HepG2 (cell line): ENCODE measurements around the gene ZNF217. TPM values are rescaled to one million over a fixed set of nuclear protein-coding genes. Genes with fewer than 3 reads are reported as not detected.

ENCODE experiments used
- ARID3A ChIP-seq: IDR thresholded peaks from 2 replicates; pipeline ENCODE4 v1.6.1; 2012; ENCODE audit warnings: low read depth, low read length, improper control_type of control experiment
- BCL6 ChIP-seq: IDR thresholded peaks from 2 replicates; pipeline ENCODE4 v1.6.1; 2016; ENCODE audit warnings: missing genetic modification reagents, missing compliant biosample characterization
- DRAP1 ChIP-seq: IDR thresholded peaks from 2 replicates; pipeline ENCODE4 v1.6.1; 2016; ENCODE audit warnings: missing genetic modification reagents, missing compliant biosample characterization
- FOXK2 ChIP-seq: fragments of 450-650 bp; IDR thresholded peaks from 2 replicates; pipeline ENCODE4 v1.6.1; 2016
- GATAD2A ChIP-seq: IDR thresholded peaks from 2 replicates; pipeline ENCODE4 v1.6.1; 2016
- HDAC1 ChIP-seq: sonication (generic); formaldehyde crosslinking; IDR thresholded peaks from 2 replicates; pipeline ENCODE4 v1.5.1; 2020; ENCODE audit warnings: mild to moderate bottlenecking, missing genetic modification reagents
- HMG20A ChIP-seq: IDR thresholded peaks from 2 replicates; pipeline ENCODE4 v1.6.1; 2016; ENCODE audit warnings: borderline replicate concordance
- PATZ1 ChIP-seq: sonication (generic); formaldehyde crosslinking; IDR thresholded peaks from 2 replicates; pipeline ENCODE4 v1.4.0; 2020; ENCODE audit warnings: missing genetic modification reagents
- PAXIP1 ChIP-seq: sonication (generic); formaldehyde crosslinking; conservative IDR thresholded peaks from 2 replicates; pipeline ENCODE4 v1.4.0; 2020; ENCODE audit warnings: mild to moderate bottlenecking, missing genetic modification reagents, moderate library complexity
- POGZ ChIP-seq: sonication (generic); formaldehyde crosslinking; IDR thresholded peaks from 2 replicates; pipeline ENCODE4 v1.4.0; 2020; ENCODE audit warnings: mild to moderate bottlenecking, missing genetic modification reagents
- POLR2AphosphoS5 ChIP-seq: IDR thresholded peaks from 2 replicates; pipeline ENCODE4 v1.6.1; 2012; ENCODE audit warnings: low read depth, low read length
- SIN3A ChIP-seq: IDR thresholded peaks from 2 replicates; pipeline ENCODE4 v1.6.1; 2011; ENCODE audit warnings: low read depth, mild to moderate bottlenecking, control low read depth, low read length, borderline replicate concordance
- SMAD3 ChIP-seq: sonication (generic); formaldehyde crosslinking; IDR thresholded peaks from 2 replicates; pipeline ENCODE4 v1.4.0; 2020; ENCODE audit warnings: missing genetic modification reagents
- TFE3 ChIP-seq: IDR thresholded peaks from 2 replicates; pipeline ENCODE4 v1.6.1; 2016
- THAP11 ChIP-seq: IDR thresholded peaks from 2 replicates; pipeline ENCODE4 v1.6.1; 2016; ENCODE audit warnings: missing biosample characterization, missing genetic modification reagents
- ZNF503 ChIP-seq: sonication (generic); formaldehyde crosslinking; IDR thresholded peaks from 2 replicates; pipeline ENCODE4 v1.4.0; 2020; ENCODE audit warnings: missing genetic modification reagents
- ZNF792 ChIP-seq: IDR thresholded peaks from 2 replicates; pipeline ENCODE4 v1.6.1; 2016
- polyA plus RNA-seq, 8 experiments: library from polyadenylated mRNA; depleted of rRNA in 3 of 8; stranded (reverse) in 7 of 8; unstranded in 1 of 8; fragments of >200 nt; fragmentation: Illumina TruSeq in 4 of 8; extraction: Trizol in 4 of 8; gene quantifications; 2 replicates each; pipeline versions ENCODE4 v1.2.1 to v1.2.3, GENCODE V29; 2011 to 2016; ENCODE audit warnings: low read depth in 4 of 8, missing spikeins in 1 of 8, mixed read lengths in 1 of 8; ENCODE audit not compliant: insufficient read depth in 1 of 8
- total RNA-seq, 5 experiments: library from RNA; depleted of rRNA; stranded (reverse); fragments of >200 nt; fragmentation: Illumina TruSeq; extraction: Trizol; gene quantifications; 2 replicates each; pipeline ENCODE4 v1.2.3, GENCODE V29; 2016; ENCODE audit warnings: low read depth in 1 of 5

ZNF217 gene
- total and polyA plus RNA-seq, 2 of the 13 experiments (the other 11 are each of a cell fraction or from before 2014, with no cell fraction given): 22.3 to 29.8 TPM

GRCh38 chr20:53595742-53596141, 2.1 kb upstream of the ZNF217 start (continued):
- peak; percentile 87 for TF ChIP-seq POLR2AphosphoS5
- peak; percentile 43 for TF ChIP-seq HDAC1 (CRISPR knock-in tag)
- TF ChIP-seq ARID3A: peak; percentile 63
- TF ChIP-seq HMG20A: peak; percentile 65; the same call in 1 of the 2 replicates
- peak; percentile 44; the same call in 1 of the 2 replicates for TF ChIP-seq ZNF792 (CRISPR knock-in tag)
- TF ChIP-seq THAP11: peak; percentile 60
- TF ChIP-seq PAXIP1 (CRISPR knock-in tag): peak; percentile 92
- peak; percentile 95 for TF ChIP-seq DRAP1
- TF ChIP-seq SIN3A: 0 out of 2 replicates have a peak, but pooled peaks have one; percentile 62
- TF ChIP-seq TFE3 (CRISPR knock-in tag): peak; percentile 58; the same call in 1 of the 2 replicates
- TF ChIP-seq FOXK2: peak; percentile 59; the same call in 1 of the 2 replicates
- TF ChIP-seq SMAD3: peak; percentile 82
- peak; percentile 57; the same call in 1 of the 2 replicates for TF ChIP-seq BCL6
- 0 out of 2 replicates have a peak, but pooled peaks have one; percentile 12 for TF ChIP-seq ZNF503 (CRISPR knock-in tag)
- 0 out of 2 replicates have a peak, but pooled peaks have one; percentile 17 for TF ChIP-seq POGZ (CRISPR knock-in tag)
- TF ChIP-seq GATAD2A (CRISPR knock-in tag): peak; percentile 78
- TF ChIP-seq PATZ1: peak; percentile 26; the same call in 1 of the 2 replicates
- TF ChIP-seq, all 625 proteins: peak for 92; not testable (repeated sequence) for 533
